Activated CD8-positive, alpha-beta memory T cell treated with anti-CD3 and anti-CD28 coated beads, Interleukin-2, amount 50 U/mL, for 24 hours (primary cell): ENCODE data around the gene RBM33.

ENCODE experiments used
- DNase-seq: peaks from one replicate; pipeline ENCODE4 v3.0.0-alpha.2; 2020; ENCODE audit errors: extremely low read depth

Gene RBM33

DNA sequence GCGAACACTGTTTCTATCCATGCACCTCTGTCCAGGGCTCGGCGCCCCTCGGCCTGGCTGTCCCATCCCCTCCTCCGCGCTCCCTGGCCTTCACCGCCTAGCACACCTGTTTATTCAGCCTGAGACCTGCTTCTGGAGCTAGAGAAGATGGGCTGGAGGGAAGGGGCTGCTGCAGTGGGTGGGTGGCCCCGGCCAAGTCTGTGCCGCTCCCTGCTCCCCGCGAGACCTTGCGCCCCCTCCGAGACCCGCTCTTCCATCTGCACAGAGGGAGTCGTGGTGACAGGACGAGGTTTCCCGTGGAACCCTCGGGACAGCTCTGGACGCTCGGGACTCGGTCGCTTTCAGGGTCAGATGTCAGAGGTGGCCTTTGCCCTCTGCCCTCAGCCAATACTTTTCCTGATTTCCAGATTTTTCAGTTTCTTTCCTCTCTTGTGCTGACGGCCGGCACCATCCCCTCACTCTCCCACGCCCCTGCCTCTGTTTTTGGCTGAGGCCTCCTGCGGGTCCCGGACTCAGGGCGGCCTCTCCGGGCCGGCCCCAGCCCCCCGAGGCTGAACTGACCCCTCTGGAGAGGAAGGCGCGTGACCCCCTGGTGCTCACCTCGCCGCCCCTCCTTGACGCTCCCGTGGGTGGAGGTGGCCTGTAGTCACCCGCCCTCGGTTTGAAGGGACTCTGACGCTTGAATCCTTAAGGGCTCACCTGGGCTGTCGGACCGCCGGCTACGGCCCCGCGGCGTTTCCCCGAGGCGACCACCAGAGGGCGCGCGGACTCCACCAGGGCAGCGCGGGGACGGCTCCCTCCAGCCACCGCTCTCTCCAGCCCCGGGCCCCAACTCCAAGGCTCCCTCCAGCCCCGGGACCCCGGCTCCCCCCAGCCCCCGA, 152.2 kb downstream of the RBM33 start:
- DNase-seq = peak; percentile 17

- no peak for DNase-seq
Measured at GRCh38 chr7:155797262-155798250, 153.1 kb downstream of the RBM33 start.

GRCh38 chr7:155798673-155799439, 154.4 kb downstream of the RBM33 start:
- DNase-seq = no peak

DNA sequence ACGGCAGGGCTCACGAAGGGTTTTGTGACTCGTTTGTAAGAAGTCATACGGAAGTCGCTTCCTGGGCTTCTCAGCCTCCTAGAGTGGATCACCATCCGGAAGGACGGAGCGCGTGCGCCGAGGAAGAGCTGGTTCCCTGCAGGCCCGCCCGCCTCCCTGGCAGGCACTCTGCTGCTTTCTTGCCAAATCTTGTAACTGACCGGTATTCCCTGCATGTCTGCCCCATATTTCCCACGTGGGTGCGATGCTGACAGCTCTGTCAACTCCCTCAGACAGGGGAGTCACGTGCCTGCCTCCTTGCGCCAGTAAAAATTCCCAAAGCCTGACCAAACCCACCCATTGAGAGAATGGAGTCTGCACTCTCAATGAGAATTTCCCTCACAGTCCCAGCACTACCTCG, 155.1 kb downstream of the RBM33 start:
- DNase-seq = no peak

DNA sequence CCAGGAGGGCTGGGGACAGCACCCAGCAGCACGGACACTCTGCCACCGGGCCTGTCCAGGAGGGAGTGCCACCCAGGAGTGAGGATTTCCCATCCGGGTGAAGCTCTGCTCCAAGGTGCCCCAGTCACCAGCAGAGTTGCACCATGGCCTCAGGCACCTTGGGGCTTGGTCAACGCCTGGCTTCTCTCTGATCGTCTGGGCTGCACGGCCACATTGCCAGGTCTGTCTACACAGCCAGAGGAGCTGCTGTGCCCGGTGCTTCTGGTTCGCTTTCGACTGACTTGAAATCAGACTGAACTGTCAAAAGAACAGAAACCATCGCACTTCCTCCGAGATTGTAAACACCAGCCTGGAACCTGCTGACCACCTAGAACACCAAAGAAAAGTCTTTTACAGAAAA, 155.8 kb downstream of the RBM33 start:
- DNase-seq = no peak

GRCh38 chr7:155800741-155801267, 156.3 kb downstream of the RBM33 start:
- DNase-seq = no peak

- no peak for DNase-seq
Measured at GRCh38 chr7:155802291-155802690, 157.8 kb downstream of the RBM33 start.

DNA sequence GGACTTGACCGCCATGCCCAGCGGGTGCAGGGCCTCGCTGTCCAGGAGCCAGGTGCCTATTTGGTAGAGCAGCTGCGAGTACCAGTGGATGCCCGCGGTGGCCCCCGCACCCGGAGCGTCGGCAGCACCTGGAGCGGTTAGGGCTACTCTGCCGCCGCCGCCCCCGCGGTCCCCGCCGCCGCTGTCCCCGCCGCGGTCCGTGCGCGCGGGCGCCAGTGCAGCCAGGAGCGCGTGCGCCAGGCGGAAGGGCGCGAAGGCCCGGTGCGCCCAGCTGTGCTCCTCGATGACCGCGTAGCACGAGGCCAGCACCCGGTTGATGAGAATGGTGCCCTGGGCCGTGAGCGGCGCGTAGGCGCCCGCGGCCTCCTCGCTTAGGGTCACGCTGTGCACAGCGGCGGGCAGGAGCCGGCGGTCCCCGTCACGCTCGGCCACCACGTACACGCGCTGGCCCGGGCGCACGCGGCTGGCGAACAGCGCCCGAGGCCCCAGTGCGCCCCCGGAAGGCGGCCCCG, 158.5 kb downstream of the RBM33 start:
- no peak for DNase-seq

DNA sequence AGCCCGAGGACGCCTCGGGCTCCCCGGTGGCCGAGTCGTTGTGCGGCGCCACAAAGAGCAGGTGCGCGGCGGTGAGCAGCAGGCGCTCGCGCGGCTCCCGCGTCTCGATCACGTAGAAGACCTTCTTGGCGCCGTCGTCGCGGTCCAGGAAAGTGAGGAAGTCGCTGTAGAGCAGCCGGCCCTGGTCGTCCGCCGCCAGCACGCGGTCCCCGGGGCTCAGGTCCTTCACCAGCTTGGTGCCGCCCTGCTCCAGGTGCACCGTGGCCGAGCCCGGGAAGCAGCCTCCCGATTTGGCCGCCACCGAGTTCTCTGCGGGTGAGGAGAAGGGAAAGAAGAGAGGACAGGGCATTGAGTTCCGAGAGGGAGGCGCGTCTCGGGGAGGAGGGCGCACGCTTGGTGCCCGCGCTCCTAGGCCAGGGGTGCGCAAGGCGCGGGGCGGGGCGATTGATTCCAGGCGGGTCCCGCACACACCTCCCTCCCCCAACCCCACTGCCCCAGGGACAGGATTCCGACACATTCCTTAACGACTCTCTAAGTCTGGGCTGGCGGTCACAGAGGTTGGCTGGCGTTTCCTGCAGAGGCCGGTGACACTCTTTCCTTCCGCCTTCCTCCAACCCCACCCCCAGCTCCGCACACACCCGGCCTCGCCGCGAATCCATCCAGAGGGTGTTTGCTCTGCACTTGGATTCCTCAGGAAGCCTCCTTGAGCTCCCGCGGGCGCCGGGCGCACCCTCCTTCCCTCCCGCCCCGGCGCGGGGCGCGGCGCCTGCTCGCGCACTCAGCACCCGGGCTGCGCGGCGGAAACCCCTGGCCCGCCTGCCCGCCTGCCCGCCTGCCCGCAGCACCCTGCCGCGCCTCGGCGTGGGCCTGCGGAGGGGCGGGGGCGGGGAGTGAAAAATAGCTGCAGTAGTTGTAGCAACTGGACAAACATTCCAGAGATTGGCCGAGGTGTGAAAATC, 159.2 kb downstream of the RBM33 start:
- no peak for DNase-seq

- DNase-seq = no peak
Measured at GRCh38 chr7:155804431-155804831, 160.0 kb downstream of the RBM33 start.

DNA sequence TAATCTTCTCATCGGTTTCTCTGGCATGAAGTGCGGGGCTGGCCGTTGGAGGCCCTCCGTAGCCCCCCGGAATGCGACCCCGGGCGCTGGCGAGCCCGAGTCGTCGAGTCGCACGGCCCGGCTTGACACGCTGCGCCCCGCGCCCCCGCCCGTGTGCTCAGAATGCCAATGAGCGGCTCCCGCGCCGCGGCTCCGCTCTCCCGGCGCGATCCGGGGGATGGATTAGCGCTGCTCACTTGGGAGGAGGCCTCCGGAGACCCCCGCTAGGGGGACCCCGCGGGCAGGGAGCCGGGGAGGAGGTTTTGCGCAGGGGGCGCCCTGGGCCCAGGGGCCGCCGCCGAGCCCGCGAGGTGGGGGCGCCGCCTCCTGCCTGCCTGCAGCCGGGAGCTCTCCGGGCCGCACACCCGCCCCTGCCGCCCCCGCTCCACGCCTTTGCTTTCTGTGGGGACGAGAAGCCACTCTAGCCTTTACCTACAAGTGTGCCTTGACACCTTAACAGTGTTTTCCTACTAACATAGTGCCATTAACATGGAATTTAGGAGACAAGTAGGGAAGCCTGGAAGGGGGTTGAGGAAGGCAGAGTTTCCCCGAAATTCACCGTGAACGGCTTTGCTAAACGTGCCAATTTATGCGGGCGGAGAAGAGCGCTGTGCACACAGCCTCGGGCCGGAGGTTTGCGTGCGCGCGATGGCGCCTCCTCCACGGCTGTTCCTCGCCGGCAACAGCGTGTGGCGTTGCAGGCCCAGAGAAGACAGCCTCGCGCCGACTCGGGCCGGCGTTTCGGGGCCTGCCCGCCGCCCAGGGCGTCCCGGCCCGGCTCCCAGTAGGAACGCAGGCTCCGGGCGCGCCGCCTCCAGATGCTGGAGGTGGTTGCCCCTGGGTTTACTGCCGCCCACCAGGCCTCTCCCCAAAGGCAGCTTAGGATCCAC, 160.7 kb downstream of the RBM33 start:
- DNase-seq = peak; percentile 15

GRCh38 chr7:155805826-155806095, 161.3 kb downstream of the RBM33 start:
- DNase-seq = no peak

DNA sequence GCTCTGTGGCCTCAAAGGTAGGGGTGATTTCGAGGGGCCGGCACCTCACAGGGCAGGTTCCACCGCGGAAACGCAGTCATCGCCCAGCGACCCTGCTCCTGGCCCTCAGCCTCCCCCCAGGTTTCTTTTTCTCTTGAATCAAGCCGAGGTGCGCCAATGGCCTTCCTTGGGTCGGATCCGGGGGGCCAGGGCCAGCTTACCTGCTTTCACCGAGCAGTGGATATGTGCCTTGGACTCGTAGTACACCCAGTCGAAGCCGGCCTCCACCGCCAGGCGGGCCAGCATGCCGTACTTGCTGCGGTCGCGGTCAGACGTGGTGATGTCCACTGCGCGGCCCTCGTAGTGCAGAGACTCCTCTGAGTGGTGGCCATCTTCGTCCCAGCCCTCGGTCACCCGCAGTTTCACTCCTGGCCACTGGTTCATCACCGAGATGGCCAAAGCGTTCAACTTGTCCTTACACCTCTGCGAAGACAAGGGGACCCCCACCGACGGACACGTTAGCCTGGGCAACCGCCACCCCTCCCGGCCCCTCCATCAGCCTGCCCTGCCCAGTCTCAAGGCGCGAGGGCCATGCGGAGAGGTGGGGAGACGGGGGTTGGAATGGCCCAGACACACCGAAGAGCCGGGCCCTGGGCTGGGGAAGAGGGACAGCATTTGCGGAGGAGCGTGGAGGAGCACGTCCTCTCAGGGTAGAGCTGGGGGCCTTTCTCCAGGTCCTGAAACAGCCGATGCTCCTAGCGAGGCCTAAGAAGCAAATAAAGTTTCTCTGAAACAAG, 161.8 kb downstream of the RBM33 start:
- DNase-seq = no peak

DNA sequence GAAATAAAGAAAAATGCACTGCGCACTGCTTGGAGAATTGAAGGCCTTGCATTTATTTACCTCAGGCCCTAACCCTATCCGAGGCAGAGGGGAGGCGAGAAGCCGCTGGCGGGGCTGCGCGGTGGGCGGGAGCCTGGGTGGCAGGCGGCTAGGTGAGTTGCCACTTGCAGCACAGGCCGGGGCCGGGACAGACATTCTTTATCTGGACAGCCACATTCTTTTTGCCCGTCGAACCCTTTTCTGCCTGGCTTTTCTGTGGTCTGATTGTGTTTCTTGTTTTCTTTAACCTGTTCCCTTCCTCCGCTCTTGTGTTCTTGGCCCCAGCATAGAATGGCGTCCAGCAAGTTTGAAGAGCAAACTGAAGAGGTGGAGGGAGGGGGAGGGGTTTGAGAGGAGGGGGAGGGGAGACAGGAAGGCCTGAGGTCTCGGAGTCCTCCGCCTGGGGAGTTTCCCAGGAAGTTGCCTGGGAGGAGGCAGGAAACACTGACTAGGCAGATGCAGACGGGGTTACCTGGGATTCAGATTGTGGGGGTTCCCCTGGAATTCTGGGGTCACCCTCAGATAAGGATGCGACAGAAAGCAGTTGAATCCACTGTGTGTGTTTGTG, 162.7 kb downstream of the RBM33 start:
- no peak for DNase-seq

- DNase-seq = no peak
Measured at GRCh38 chr7:155807789-155808548, 163.5 kb downstream of the RBM33 start.

- no peak for DNase-seq
Measured at GRCh38 chr7:155808549-155809331, 164.3 kb downstream of the RBM33 start.
